Vagina (tissue), 2 donors: ENCODE measurements around the gene CNMD.

Source experiments
- CTCF ChIP-seq, 3 experiments: fragments of 450-650 bp in 2 of 3; fragments of 200-600 bp in 1 of 3; sonication (generic) in 1 of 3; IDR thresholded peaks; one replicate each; pipeline ENCODE4 v1.5.1; 2017 to 2019; ENCODE audit warnings: antibody characterized with exemption in 3 of 3, mild to moderate bottlenecking in 2 of 3, moderate library complexity in 2 of 3
- POLR2A ChIP-seq, 2 donors: fragments of 450-650 bp; IDR thresholded peaks; one replicate each; pipeline ENCODE4 v1.6.1; 2017; ENCODE audit warnings: antibody characterized with exemption in 2 of 2, mild to moderate bottlenecking in 2 of 2, moderate library complexity in 2 of 2

GRCh38 chr13:52723181-52723580, 16.4 kb downstream of the CNMD start:
- TF ChIP-seq CTCF (IDR thresholded peaks at IDR 0.05) (no peak), POLR2A (IDR thresholded peaks at IDR 0.05) (no peak)
